ENCODE data around the gene TMPRSS6.

The TMPRSS6 gene

DNA sequence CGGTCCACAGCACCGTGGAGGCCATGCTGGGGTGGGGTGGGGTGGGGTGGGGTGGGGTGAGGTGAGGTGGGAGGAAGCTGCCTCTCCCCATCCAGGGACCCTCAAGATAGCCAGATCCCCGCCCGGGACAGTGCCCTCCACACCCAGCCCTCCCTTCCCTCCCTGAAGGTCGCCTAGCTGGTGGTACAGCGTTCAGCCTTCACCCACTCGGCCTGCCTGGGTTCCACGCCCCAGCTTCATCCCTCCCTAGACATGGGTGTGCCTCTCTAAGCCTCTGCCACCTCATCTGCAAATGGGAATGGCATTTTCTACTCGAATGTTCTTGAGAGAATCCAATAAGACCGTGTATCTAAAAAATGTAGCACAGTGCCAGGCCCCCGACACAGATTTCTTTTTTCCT is 40.2 kb downstream of the TMPRSS6 start:
- TF ChIP-seq, protein P1, sequence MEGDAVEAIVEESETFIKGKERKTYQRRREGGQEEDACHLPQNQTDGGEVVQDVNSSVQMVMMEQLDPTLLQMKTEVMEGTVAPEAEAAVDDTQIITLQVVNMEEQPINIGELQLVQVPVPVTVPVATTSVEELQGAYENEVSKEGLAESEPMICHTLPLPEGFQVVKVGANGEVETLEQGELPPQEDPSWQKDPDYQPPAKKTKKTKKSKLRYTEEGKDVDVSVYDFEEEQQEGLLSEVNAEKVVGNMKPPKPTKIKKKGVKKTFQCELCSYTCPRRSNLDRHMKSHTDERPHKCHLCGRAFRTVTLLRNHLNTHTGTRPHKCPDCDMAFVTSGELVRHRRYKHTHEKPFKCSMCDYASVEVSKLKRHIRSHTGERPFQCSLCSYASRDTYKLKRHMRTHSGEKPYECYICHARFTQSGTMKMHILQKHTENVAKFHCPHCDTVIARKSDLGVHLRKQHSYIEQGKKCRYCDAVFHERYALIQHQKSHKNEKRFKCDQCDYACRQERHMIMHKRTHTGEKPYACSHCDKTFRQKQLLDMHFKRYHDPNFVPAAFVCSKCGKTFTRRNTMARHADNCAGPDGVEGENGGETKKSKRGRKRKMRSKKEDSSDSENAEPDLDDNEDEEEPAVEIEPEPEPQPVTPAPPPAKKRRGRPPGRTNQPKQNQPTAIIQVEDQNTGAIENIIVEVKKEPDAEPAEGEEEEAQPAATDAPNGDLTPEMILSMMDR (conservative IDR thresholded peaks at IDR 0.05), result no peak
- no peak overlapping the region for H3K27ac ChIP-seq

DNA sequence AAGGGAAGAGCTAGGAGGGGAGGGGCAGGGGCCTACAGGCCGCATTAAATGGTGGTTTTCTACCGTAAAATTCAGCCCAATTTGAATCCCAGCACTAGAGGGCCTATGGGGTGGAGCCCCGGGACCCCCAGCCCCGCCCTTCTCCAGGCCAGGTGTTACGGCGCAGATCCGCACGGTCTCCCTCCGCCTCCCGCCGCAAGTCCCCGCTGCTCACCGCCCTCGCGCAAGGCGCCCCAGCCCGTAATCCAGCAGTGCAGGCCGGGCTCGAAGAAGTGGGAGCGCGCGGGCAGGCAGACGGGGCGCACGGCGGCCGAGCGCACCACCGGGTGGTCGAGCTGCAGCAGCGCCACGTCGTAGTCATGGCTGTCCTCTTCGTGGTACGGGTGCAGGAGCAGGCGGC is 40.7 kb downstream of the TMPRSS6 start:
- TF ChIP-seq, protein P1 (conservative IDR thresholded peaks at IDR 0.05), result no peak

DNA sequence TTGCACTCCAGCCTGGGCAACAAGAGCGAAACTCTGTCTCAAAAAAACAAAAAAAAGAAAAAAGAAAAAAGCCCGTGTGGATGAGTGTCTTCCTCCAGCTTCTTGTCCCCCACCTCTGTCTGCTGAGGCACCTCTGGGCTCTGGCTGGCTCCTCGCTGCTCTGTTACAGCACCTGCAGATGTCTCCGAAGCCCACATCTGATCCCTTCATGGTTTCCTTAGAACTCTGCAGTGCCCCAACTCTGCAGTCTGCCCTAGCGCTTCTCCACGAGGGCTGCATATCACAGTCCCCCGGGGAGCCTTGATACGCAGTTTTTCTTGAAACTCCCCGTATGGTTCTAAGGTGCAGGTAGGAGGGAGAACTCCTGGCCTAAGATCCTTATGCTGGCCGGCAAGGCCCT is 42.1 kb downstream of the TMPRSS6 start:
- H3K27ac ChIP-seq, result no peak overlapping the region
- TF ChIP-seq, protein P1 (conservative IDR thresholded peaks at IDR 0.05), result no peak

More for the DNA sequence above, 40.7 kb downstream of the TMPRSS6 start:
- no peak overlapping the region for H3K27ac ChIP-seq

DNA sequence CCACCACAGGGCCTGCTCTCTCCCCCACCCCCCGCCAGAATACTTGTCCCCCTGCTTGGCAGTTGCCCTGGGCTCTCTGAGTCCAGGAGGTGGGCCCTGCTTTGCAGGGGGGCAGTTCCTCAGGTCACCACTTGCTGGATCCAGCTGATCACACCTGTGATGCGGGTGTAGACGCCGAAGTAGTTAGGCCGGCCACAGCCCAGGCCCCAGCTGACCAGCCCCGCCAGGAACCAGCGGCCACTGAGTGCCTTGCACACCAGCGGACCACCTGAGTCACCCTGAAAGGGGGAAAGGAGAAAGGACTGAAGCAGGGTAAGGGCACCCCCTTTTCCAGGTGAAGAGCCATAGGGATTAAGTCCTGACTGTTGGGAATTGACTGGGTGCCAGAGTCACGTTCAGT is 43.6 kb downstream of the TMPRSS6 start:
- no peak overlapping the region for H3K27ac ChIP-seq
- TF ChIP-seq, protein P1 (conservative IDR thresholded peaks at IDR 0.05), result no peak

DNA sequence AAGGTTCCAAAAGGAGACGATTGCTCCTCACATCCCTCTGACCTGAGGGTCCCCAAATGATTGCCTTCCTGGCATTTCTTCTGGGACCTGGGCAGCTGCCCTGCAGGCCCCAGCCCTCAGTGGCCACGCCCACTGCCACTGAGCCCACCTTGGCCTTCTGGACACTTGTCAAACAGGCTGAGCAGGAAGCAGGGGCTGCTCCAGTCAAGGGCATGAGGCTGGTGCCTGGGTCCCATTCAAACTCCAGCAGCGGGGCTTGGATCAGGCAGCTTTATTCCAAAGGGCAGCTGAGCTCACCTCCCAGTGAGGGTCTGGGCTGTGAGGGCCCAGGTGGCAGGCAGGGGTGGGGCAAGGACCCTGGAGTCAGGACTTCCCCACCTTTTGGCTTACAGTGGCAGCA is 44.3 kb downstream of the TMPRSS6 start:
- TF ChIP-seq, protein P1 (conservative IDR thresholded peaks at IDR 0.05), result no peak
- H3K27ac ChIP-seq, result no peak overlapping the region; the same call in 1 of the 2 replicates

DNA sequence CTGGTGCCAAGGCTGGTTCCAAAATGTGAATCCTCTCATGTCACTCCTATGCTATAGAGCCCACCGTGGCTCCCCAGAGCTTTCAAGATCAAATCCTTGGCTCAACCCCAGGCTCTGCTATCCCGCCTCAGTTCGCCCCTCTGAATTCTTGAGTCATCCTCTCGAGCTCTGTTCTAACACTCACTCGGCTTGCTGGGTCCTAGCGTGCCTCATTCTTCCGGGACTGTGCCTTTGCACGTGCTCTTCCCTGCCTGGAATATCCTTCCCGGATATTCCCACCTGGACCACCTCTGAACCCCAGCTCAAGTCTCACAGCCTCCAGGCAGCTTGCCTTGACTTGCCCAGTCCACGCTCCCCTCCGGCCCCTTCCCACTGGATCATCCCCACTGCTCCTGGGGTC is 45.0 kb downstream of the TMPRSS6 start:
- H3K27ac ChIP-seq, result no peak overlapping the region
- TF ChIP-seq, protein P1 (conservative IDR thresholded peaks at IDR 0.05), result no peak

- TF ChIP-seq, protein P1 (conservative IDR thresholded peaks at IDR 0.05), result no peak
- peak overlapping the region; percentile 30; the same call in 1 of the 2 replicates for H3K27ac ChIP-seq
Observed at GRCh38 chr22:37063431-37064420, 45.8 kb downstream of the TMPRSS6 start.
